Measurements from ENCODE around the gene GFOD1.

Gene GFOD1

DNA sequence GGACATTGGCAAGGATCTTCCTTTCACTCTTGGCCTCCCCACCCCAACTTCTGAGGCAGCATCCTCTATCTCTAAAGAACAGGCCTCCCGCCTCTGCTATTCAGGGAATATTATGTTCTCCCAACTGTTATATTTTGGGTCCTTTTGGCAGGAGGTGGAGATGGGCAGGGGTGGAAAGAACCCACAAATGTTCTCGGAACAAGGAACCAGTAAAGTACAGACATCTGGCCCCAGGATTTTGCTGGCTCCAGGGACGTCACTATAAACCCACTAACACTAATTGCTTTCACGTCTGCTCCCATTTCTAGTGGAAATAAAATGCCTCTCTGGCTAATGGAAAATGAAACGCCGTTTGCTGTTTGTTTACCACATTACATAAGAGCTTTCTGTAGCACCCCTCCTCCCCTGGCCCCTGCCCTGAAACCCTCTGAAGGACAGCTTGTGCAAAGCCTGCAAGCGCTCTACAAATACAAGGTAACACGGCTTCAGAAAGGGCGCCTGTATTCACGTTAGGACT lies 81.4 kb downstream of the GFOD1 start:
- Histone ChIP-seq H3K4me1 (peaks cover 0 to 10% (median 6%) of the 10 kb centered on the region in 10 experiments; a peak in 7 of 20 replicates), H3K4me3 (no peak overlapping the region), H3K27me3 (no peaks in the 10 kb centered on the region), H3K4me2 (no peak overlapping the region), H3K27ac (no peak overlapping the region), H4K20me1 (peaks cover 0 to 12% (median 0%) of the 10 kb centered on the region in 11 experiments; a peak in 2 of 22 replicates), H3K36me3 (0 out of 22 replicates have a peak, but pooled peaks cover 0 to 9% (median 0%) of the 10 kb centered on the region in 11 experiments), H3K9ac (no peak overlapping the region), H3K9me3 (replicated peaks in 1 of 11) (peaks cover 0 to 15% (median 8%) of the 10 kb centered on the region in 11 experiments; a peak in 9 of 22 replicates)
- TF ChIP-seq Cebpa-rat (IDR thresholded peaks at IDR 0.05), result no peak

DNA sequence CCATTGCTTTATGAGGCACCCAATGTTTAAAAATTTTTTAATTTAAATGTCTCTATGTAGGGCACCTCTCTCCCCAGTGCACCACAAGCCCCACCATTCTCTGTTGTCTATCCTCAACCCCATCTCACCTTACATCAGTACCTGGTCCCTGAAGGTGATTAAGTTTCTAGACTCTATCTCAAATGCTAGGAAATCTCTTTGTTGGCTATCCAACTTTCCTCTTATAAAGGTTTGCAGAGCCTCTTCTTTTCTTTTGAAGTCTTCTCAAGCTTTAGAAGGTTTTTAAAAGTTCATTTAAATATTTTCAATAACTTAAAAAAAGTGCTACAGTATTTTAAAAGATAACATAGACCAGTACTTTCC lies 82.5 kb downstream of the GFOD1 start:
- Histone ChIP-seq H3K27me3 (no peaks in the 10 kb centered on the region), H3K9ac (no peak overlapping the region), H3K27ac (no peak overlapping the region), H4K20me1 (peaks cover 0 to 4% (median 0%) of the 10 kb centered on the region in 11 experiments; a peak in 2 of 22 replicates), H3K4me1 (peaks cover 0 to 10% (median 6%) of the 10 kb centered on the region in 10 experiments; a peak in 7 of 20 replicates), H3K9me3 (replicated peaks in 1 of 11) (peaks cover 0 to 15% (median 8%) of the 10 kb centered on the region in 11 experiments; a peak in 9 of 22 replicates), H3K36me3 (0 out of 22 replicates have a peak, but pooled peaks cover 0 to 9% (median 0%) of the 10 kb centered on the region in 11 experiments), H3K4me2 (no peak overlapping the region), H3K4me3 (no peak overlapping the region)
- TF ChIP-seq Cebpa-rat (IDR thresholded peaks at IDR 0.05), result no peak

DNA sequence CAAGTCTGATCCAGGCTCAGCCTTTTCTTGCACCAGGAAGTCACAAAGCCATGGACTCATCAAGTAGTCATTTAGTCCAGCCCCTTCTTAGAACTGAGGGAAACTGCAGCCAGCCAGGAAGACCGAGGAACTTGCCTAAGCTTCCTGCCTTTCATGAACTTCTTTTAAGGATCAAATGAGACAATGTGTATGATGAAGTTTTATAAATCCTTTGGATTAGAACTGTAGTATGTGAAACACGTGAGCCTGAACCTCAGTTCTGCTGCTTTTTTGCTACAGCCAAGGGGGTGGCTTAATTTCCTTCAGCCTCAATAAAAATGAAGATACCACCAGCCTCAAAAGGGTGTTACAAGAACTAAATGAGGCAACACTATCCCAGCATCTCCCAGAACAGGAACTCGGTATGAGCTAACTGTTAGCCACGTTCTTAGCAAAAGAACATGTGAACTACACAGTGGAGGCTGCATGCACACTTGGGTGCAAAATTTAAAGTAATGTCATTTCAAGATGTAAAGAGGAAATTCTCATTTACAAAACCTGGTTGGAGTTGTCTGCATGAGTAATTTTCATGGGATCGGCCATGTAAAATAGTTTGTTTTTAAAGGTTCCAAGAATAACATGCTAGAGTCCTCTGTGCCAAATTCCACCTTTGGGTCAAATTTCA lies 83.0 kb downstream of the GFOD1 start:
- Histone ChIP-seq H4K20me1 (peaks cover 0 to 9% (median 0%) of the 10 kb centered on the region in 11 experiments; a peak in 3 of 22 replicates), H3K4me3 (no peak overlapping the region), H3K9me3 (replicated peaks in 1 of 11) (peaks cover 0 to 15% (median 8%) of the 10 kb centered on the region in 11 experiments; a peak in 9 of 22 replicates), H3K9ac (no peak overlapping the region), H3K4me1 (peaks cover 0 to 10% (median 6%) of the 10 kb centered on the region in 10 experiments; a peak in 7 of 20 replicates), H3K27ac (no peak overlapping the region), H3K27me3 (no peaks in the 10 kb centered on the region), H3K4me2 (peak overlapping the region in 2 of 11 experiments; percentile 10 to 13; a peak in 2 of 22 replicates), H3K36me3 (0 out of 22 replicates have a peak, but pooled peaks cover 0 to 9% (median 0%) of the 10 kb centered on the region in 11 experiments)
- TF ChIP-seq Cebpa-rat (IDR thresholded peaks at IDR 0.05), result no peak

DNA sequence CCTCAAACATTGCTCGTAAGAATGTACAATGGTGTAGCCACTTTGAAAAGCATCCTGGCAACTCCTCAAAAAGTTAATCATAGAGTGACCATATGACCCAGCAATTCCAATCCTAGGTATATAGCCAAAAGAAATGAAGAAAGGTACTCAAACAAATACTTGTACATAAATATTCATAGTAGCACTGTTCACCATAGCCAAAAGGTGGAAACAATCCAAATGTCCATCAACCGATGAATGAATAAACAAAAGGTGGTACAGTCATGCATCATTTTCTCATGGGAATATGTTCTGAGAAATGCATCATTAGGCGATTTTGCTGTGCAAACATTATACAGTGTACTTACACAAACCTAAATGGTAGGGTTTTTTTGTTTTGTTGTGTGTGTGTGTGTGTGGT lies 84.7 kb downstream of the GFOD1 start:
- peaks cover 0 to 18% (median 0%) of the 10 kb centered on the region in 11 experiments; a peak in 3 of 22 replicates for H4K20me1 ChIP-seq
- H3K9me3 ChIP-seq (replicated peaks in 1 of 11), result peaks cover 0 to 6% (median 0%) of the 10 kb centered on the region in 11 experiments; a peak in 6 of 22 replicates
- H3K36me3 ChIP-seq, result 0 out of 22 replicates have a peak, but pooled peaks cover 0 to 9% (median 0%) of the 10 kb centered on the region in 11 experiments
- H3K4me1 ChIP-seq, result peaks cover 0 to 10% (median 6%) of the 10 kb centered on the region in 10 experiments; a peak in 7 of 20 replicates
- no peak for TF ChIP-seq Cebpa-rat (IDR thresholded peaks at IDR 0.05)
- H3K4me3 ChIP-seq, result no peak overlapping the region
- H3K27ac ChIP-seq, result no peak overlapping the region
- H3K27me3 ChIP-seq, result no peaks in the 10 kb centered on the region
- H3K9ac ChIP-seq, result no peak overlapping the region
- H3K4me2 ChIP-seq, result no peak overlapping the region

DNA sequence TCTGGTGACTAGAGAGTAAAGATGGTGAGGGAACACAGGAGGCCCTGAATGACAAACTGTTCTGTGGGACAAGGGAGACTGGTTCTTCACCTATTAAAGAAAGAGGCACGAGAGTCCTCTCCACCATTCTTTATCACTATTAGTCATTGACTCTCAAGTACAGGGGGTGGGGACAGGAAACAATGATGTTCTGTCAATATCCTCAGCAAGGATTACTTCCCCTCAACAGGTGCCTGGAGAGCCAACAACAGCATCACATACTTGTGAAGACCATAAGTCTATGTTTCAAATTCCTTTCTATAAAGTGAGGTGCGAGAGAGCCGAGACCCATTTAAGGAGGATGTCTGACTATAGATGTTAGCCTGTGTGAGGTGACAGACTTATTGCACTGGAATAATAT lies 86.6 kb downstream of the GFOD1 start:
- Histone ChIP-seq H3K4me1 (peaks cover 0 to 15% (median 5%) of the 10 kb centered on the region in 10 experiments; a peak in 12 of 20 replicates), H3K9ac (no peak overlapping the region), H3K4me3 (no peak overlapping the region), H3K36me3 (no peaks in the 10 kb centered on the region), H3K27me3 (no peaks in the 10 kb centered on the region), H4K20me1 (peaks cover 0 to 32% (median 0%) of the 10 kb centered on the region in 11 experiments; a peak in 4 of 22 replicates), H3K27ac (no peak overlapping the region), H3K4me2 (no peak overlapping the region), H3K9me3 (replicated peaks in 1 of 11) (no peaks in the 10 kb centered on the region)
- TF ChIP-seq Cebpa-rat (IDR thresholded peaks at IDR 0.05), result no peak

DNA sequence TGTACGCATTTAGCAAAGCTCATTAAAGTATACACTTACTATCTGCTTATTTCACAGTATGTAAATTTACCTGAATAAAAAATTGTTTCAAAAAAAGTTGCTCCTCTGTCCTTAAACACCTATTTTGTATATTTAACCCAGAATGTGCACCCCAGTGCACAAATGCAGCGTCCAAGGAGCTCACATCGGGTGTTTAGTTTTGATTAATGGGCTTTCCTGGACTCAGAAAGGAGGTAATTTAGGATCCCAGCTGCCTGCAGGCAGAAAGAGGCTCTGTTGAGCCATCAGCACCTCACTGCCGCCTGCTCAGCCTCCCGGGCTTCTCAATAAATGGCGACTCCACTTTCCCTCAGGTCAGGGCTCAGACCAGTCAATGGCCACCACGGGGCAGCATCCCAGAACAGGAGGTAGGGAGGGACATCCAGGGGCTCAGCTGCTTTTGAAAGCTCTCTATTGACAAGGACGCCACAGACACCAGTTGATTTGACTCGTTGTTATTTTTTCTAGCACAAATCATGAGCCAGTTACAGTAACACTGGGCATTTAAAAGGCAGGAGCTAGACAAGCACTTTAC lies 88.9 kb downstream of the GFOD1 start:
- H4K20me1 ChIP-seq, result peaks cover 0 to 32% (median 0%) of the 10 kb centered on the region in 11 experiments; a peak in 4 of 22 replicates
- H3K4me1 ChIP-seq, result peaks cover 0 to 14% (median 7%) of the 10 kb centered on the region in 10 experiments; a peak in 12 of 20 replicates
- H3K4me3 ChIP-seq, result no peak overlapping the region
- TF ChIP-seq Cebpa-rat (IDR thresholded peaks at IDR 0.05), result no peak
- H3K9me3 ChIP-seq (replicated peaks in 1 of 11), result no peaks in the 10 kb centered on the region
- no peaks in the 10 kb centered on the region for H3K27me3 ChIP-seq
- no peak overlapping the region for H3K9ac ChIP-seq
- H3K4me2 ChIP-seq, result no peak overlapping the region
- no peak overlapping the region for H3K27ac ChIP-seq
- H3K36me3 ChIP-seq, result no peaks in the 10 kb centered on the region

DNA sequence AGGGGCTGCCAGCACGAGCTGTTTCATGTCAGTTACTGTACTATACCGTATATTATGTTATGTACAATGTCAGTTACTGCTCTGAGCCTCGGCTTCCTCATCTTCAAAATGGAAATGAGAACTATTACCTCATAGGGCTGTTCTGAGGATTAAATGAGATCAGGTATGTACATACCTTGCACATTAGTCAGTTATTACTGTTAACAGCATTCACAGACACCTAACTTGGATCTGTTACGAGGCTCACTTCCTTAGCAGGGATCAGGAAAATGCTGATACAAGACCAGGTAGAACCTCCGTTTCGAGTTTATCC lies 89.4 kb downstream of the GFOD1 start:
- Histone ChIP-seq H3K27me3 (no peaks in the 10 kb centered on the region), H3K36me3 (no peaks in the 10 kb centered on the region), H3K4me1 (peaks cover 0 to 14% (median 7%) of the 10 kb centered on the region in 10 experiments; a peak in 12 of 20 replicates), H3K4me3 (no peak overlapping the region), H3K9ac (no peak overlapping the region), H4K20me1 (peaks cover 0 to 32% (median 0%) of the 10 kb centered on the region in 11 experiments; a peak in 4 of 22 replicates), H3K9me3 (replicated peaks in 1 of 11) (no peaks in the 10 kb centered on the region), H3K27ac (no peak overlapping the region), H3K4me2 (no peak overlapping the region)
- TF ChIP-seq Cebpa-rat (IDR thresholded peaks at IDR 0.05), result no peak

DNA sequence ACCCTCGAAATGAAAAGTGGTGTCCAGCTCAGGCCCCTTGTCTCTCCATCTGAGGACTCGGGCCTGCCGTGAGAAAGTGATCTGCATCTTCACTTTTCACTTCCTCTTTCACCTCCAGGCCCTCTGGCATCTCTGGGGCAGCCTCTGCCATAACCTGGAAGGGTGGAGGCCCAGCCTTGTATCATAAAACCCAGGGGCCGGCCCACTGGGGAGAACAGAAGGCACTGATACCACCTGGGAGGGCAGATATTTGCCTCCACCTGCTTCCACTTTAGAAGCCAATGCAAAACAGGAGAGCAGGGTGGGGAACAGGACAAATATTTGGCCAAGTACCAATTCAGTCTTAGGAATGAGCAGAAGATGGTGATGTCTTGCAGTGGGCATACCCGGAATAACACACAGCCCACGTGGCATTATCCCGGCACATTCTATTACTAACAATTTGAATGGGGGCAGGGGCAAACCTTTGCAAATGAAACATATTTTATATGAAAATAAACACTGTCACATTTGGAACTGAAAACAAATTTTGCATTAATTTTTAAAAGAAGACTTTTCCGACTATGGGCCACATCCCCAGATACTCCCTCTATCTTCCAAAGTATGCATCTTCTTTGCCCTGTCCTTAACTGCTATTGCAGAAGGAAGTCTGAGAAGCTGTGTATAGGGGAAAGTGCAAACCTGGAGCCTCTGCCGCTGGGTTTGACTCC lies 89.9 kb downstream of the GFOD1 start:
- Histone ChIP-seq H3K27ac (no peak overlapping the region), H3K4me3 (no peak overlapping the region), H3K9ac (no peak overlapping the region), H3K4me1 (peaks cover 0 to 14% (median 7%) of the 10 kb centered on the region in 10 experiments; a peak in 12 of 20 replicates), H3K36me3 (no peaks in the 10 kb centered on the region), H3K4me2 (no peak overlapping the region; a peak in 1 of 22 replicates), H3K27me3 (no peaks in the 10 kb centered on the region), H3K9me3 (replicated peaks in 1 of 11) (no peaks in the 10 kb centered on the region), H4K20me1 (peaks cover 0 to 32% (median 0%) of the 10 kb centered on the region in 11 experiments; a peak in 4 of 22 replicates)
- TF ChIP-seq Cebpa-rat (IDR thresholded peaks at IDR 0.05), result no peak
